SH-SY5Y (cell line): ENCODE results near the gene MED27.

ENCODE experiments used
- GATA2 ChIP-seq: IDR thresholded peaks from 2 replicates; pipeline ENCODE4 v1.6.1; 2011; ENCODE audit warnings: mild to moderate bottlenecking, low read depth, low read length
- GATA3 ChIP-seq: IDR thresholded peaks from 2 replicates; pipeline ENCODE4 v1.6.1; 2011; ENCODE audit warnings: low read depth, mild to moderate bottlenecking, low read length, moderate library complexity

The MED27 gene

DNA sequence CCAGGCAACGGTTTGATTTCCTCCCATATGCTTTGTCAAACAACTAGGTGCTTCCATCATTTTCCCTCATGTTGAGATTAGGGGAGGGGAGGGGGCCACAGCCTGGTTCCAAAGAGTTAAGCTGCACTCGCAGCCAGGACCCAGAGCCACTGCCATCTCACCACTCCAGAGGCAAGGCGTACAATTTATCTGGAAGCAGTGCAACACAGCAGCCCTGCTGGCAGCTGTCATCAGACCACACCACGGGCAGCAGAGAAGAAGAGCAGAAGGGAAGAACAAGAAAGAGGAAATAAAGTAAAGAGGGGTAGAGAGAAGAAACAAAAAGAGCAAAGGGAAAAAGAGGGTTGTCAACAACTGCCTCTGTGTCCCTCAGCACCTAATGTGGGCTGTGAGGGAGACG, 38.9 kb downstream of the MED27 start:
- TF ChIP-seq GATA3 (no peak), GATA2 (no peak)

DNA sequence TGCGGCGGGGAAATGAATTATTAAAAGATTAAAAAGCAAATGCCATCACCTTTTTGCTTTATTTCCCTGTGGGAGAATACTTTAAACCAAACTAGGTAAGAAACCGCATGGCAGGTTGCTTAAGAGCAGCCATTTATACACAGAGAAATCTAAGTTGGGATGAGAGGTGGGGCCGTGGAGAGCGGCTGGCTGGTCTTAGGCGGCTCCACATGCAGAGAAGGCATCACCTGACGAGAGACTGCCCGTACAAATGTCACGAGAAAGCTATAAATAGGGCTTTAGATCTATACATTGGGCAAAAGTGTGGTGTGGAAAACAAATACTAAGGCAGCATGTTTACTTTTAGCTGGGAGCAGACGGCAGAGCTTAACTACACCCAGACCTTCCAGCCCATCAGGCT, 39.4 kb downstream of the MED27 start:
- no peak for TF ChIP-seq GATA2
- no peak for TF ChIP-seq GATA3

DNA sequence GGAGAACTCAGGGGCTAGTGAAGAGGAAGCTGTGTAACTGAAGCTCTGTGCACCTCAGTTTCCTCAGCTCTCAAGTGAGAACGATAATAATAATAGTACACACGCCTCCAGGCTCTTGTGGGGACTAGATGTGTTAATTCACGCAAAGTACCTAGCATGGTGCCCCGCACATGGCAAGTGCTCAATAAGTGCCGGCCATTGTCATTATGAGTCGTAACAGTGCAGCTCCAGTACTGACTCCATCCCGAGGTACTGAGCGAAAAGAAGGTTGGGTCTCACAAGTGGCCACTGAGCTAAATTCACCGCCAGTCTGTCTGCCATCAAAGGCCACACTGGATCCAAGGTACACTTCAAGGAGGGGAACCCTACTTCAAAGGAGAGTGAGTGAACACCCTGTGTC, 40.4 kb downstream of the MED27 start:
- no peak for TF ChIP-seq GATA3
- no peak for TF ChIP-seq GATA2

DNA sequence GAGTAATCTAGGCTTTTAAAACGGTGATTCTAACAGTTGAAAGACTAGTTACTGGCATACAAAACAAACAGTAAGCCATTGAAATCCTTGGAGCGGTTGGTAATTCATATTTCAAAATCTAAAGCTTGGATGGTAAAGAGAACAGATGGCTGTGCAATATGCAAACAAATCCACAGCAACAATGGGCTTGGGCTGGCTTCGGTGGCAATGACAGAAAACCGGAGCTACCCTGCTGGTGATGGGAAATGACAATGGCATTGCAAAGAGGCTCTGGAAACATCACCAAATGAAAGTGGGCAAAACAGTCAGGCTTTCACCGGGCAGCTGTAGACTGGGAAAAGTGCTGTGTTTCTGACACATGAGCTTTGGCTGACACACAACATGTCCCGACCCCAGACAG, 42.2 kb downstream of the MED27 start:
- TF ChIP-seq GATA3 (no peak), GATA2 (no peak)

DNA sequence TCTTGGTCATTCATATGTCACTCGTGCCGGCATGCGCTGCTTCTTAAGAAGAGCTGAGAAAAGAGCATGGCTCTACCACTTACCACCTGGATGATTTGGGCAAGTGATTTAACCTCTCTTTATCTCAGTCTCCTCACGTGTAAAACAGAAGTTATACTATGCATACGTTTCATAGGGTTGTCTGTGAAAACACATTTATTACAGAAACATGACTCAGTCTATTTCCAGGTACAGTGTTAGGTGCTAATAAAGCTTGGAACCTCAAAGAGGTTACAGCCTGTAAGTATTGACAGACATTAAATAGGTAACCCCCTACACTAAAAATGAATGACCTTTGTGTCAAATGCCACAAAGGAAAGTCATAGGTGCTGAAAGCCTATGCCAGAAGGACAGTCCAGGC, 43.1 kb downstream of the MED27 start:
- no peak for TF ChIP-seq GATA2
- no peak for TF ChIP-seq GATA3

DNA sequence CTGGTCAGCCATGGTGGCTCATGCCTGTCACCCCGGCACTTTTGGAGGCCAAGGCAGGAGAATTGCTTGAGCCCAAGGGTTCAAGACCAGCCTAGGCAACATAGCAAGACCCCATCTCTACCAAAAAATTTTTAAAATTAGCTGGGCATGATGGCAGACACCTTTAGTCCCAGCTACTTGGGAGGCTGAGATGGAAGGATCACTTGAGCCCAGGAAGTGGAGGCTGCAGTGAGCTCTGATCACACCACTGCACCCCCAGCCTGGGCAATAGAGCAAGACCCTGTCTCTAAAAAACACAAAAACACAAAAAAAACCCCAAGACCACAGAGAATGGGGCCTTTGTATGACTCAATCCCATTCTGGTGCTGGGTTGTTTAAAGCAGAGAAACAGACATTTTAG, 44.0 kb downstream of the MED27 start:
- TF ChIP-seq GATA3, result no peak
- TF ChIP-seq GATA2, result no peak

DNA sequence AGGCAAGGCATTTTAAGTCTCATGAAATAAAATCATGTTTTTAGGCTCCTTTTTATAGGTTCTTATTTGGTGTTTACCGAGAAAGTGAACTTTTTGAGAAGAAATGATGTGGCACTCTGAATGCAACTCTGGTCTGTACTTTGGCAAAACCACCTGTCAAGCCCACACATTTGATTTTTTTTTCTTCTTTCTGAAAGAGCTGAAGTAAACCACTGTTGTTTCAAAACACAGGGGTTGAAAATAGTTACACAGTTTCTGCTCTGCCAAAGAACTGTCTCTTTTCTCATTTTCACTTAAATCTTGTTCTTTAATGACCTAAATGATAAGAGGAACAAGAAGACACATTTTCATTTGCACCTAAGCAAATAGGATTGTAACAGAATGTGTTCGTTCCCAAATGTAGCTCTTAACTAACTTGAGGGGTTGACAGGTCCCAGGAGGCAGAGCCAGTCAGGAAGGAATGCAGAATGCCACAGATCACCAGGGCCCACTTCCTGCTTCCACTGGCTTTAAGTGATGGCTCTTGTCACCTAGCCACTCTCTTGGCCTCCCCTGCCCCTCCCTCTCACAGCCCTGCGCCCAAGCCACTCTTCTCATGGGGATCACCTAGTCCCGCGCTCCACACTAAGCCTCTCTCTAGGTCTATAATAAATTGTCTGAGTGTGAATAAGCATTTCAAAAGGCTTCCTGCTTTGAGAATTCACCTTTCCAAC, 47.3 kb downstream of the MED27 start:
- TF ChIP-seq GATA2 (no peak), GATA3 (no peak)

DNA sequence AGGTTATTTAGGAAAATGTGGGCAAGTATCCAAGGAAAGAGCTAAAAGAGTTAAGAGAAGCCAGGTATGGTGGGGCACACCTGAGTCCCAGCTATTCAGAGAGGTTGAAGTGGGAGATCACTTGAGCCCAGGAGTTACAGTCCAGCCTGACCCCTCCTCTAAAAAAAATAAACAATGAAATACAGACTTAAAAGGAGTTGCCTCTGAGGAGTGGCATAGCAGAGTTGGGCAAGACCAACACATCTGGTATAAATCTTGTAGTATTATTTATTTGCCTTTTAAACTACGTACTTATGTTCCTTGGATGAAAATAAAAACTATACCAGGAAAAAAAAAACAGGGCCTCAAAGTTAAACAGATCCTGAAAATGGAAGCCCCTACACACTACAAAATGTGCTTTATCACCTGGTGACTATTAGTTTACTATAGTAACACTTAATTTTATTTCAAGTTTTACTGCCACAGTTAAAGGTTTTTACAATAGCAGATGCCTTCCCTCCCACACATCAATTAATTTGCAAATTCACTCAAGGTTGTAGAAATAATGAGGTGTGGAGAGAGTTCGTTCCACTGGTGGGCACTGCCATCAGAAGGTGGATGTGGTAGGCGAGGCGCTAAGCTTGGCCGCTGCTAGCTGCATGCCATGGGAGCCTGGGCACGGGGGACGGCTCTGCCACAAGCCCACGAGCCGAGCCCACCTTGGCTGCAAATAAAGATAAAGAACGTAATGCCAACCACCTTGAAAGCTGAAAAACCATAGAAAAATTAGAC, 48.0 kb downstream of the MED27 start:
- TF ChIP-seq GATA2, result no peak
- no peak for TF ChIP-seq GATA3

DNA sequence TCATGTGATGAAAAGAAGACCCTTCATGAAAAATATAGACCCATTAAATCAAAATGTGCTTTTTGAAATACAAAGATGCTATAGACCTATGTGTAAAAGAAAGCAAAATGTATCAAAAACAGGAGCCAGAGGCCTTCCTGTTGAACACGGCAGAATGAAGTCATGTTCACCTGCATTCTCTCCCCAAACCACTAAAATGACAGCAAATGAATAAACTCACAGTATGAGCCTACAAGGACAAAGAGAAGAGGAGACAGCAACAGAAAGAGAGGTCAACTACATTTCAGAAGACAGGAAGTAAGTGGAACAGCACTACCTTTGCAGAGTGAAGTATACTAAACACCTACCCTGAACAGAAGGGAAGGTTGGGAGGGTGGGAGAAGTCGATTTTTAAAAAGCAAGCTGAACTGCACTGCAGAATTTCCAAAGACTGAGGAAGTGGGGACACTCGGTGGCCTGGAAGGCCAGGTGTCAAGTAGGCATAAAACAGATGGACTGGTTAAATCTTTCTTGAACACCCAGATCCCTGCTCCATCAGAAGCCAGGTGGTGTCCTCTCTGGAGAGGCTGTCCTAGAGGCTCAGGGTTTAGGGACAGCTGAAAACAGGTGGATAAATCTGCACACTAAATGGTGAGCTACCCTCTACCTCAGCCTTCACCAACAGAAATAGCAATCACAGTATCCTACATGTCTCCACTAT, 48.9 kb downstream of the MED27 start:
- no peak for TF ChIP-seq GATA2
- no peak for TF ChIP-seq GATA3

DNA sequence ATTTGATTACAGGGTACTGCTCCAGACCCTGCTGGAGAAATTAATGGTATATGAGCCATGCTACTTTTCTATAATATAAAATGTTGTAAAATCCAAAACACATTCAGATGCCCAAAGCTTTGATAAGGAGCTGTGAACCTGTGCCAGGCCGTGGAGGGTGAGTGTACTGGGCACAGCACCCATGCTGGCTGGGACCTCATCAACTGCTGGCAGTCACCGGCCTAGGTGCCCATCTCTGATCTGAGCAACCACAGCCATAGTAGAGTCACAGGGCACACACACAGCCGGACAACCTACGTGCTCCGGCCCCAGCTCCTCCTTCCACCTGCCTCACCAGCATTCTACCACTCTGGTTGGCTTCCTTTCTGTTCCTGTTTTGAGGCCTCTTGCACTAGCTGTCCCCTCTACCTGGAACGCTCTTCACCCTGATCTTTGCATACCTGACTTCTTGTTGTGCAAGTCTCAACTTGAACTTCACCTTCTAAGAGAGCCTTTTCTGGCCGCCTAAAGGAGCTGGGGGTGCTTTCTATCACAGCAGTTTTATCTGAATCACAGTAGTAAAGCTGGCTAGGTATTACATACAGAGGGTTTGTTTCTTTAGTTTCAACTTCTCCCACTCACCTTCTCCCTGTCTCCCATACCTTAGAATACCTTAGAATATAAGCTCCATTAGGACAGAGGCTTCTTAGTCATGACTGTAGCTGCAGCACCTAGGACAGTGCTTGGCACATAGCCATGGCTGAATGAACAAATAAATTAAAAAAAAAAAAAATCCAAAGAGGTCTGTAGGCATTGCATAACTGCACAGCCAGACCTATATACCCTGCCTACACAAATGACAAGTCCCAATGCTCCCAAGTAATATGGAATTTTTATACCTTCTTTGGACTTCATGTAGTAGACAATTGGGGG, 51.7 kb downstream of the MED27 start:
- no peak for TF ChIP-seq GATA2
- TF ChIP-seq GATA3, result no peak

DNA sequence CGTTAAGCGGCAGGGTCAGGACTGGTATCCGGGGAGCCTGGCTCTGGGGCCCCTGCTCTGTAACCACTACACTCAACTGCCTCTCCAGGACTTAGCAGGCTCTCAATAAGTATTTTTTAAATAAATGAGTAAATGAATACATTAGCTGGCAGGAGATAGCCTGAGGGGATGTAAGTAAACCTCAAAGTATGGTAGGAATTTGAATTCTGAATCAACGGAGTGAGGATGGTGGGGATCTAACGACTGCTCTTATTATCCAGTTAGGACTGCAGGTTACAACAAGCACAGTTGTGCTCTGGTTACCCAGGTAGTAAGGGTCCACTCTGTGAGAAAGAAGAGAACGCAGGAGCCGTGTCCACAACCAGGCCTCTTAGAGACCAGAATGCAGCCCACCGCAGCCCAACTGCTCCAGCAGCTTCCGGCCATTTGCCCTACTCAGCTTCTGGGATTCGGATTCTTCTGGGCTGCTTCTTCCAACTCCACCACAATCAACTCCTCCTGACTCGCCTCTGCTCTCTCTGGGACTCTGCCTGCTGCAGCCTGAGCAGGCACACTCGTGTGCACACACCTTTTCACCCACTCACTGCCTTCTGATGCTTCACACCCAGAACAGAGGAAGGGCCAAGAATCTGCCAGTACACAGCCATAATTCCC, 52.6 kb downstream of the MED27 start:
- TF ChIP-seq GATA3, result no peak
- no peak for TF ChIP-seq GATA2

DNA sequence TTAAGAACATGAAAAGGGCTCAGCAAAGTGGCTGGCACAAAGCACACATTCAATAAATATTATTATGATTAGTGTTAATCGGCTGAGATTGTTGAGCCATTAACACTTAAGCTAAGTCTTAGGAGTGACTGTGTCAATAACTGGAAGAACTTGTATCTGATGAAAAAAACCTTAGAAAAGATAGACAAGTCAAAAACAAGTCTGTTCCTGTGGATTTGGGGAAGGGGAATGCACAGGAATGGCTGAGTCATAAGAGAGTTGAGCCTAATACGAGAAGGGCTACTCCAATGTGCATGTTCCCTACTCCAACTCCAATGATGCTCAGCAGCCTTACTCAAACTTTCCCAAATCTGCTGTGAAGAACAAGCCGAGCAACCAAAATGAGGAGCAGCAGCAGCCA, 53.9 kb downstream of the MED27 start:
- TF ChIP-seq GATA3 (no peak), GATA2 (no peak)

DNA sequence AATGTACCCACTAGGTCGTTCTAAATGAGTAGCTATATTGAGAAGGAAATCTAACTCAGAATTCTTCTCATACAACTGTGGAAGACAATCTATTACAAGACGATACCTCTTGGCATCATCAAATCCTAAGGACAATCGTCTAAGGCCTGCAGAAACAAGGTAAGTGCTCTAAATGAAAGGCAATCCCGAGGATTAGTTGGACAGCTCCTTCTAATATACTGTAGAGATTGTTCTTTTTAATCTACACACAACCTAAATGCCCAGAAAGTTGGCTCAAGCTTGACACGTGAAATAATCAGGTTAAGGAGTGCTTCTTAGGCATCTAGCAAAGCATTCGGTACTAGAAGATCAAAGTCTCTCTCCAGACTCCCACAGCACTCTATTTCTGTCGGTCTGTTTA, 55.1 kb downstream of the MED27 start:
- TF ChIP-seq GATA3, result no peak
- TF ChIP-seq GATA2, result no peak
